ENCODE data around the gene KCNJ5.

KCNJ5 gene

GRCh38 chr11:128956401-128957201, 65.4 kb downstream of the KCNJ5 start:
- no peak for DNase-seq (ENCODE audit: low read depth in 3 of 3)

GRCh38 chr11:128957202-128957482, 66.0 kb downstream of the KCNJ5 start:
- no peak for DNase-seq (ENCODE audit: low read depth in 3 of 3)

GRCh38 chr11:128961645-128962044, 70.5 kb downstream of the KCNJ5 start:
- DNase-seq (ENCODE audit: low read depth in 3 of 3), result no peak

- no peak for DNase-seq (ENCODE audit: low read depth in 3 of 3)
Measured at GRCh38 chr11:128962896-128963295, 71.7 kb downstream of the KCNJ5 start.

- DNase-seq (ENCODE audit: low read depth in 3 of 3), result no peak
Measured at GRCh38 chr11:128963744-128964325, 72.7 kb downstream of the KCNJ5 start.

- DNase-seq (ENCODE audit: low read depth in 3 of 3), result no peak
Measured at GRCh38 chr11:128964463-128964930, 73.3 kb downstream of the KCNJ5 start.

DNA sequence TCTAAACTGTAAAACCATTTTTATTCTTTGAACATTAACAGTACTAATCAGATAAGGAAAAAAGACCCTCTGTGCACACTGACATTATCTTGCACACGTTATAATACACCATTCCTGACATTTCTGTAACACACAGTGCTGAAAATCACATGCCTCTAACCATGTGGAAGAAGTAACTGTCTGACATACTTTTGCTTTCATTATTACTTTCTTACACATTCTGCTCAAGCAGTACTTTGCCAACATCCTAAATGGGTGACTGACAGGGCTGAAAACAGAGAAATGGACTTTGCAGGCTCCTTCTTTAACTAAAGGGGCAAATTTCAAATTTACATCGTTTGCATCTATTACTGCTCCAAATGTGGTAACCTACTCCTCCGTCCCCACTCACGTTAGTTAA, 74.3 kb downstream of the KCNJ5 start:
- no peak for DNase-seq (ENCODE audit: low read depth in 3 of 3)

- DNase-seq (ENCODE audit: low read depth in 3 of 3), result no peak
Measured at GRCh38 chr11:128967578-128967977, 76.4 kb downstream of the KCNJ5 start.

- no peak for DNase-seq (ENCODE audit: low read depth in 3 of 3)
Measured at GRCh38 chr11:128968916-128969315, 77.8 kb downstream of the KCNJ5 start.
